Measurements from ENCODE around the gene TTC39C. TPM values are rescaled to one million over a fixed set of nuclear protein-coding genes. Genes with fewer than 3 reads are reported as not detected.

TTC39C gene
- total and polyA plus RNA-seq, 2 of the 8 experiments (the other 6 are each of a cell fraction or from before 2014, with no cell fraction given), result 8.1 to 79.1 TPM

GRCh38 chr18:23971097-23971440 is 43.5 kb upstream of the TTC39C start:
- H3K4me2 ChIP-seq (ENCODE audit: insufficient read depth in 1 of 2, low read depth in 2 of 2, low read length in 2 of 2), result no peak overlapping the region
- H3K4me1 ChIP-seq (replicated peaks in 1 of 4; ENCODE audit: control insufficient read depth in 3 of 4, insufficient read depth in 4 of 4, low read length in 3 of 4), result 0 out of 7 replicates have a peak, but pooled peaks cover 0 to 2% (median 0%) of the 10 kb centered on the region in 4 experiments
- H3K27me3 ChIP-seq (replicated peaks in 1 of 4; ENCODE audit: control insufficient read depth in 3 of 4, extremely low read depth in 1 of 4, insufficient read depth in 3 of 4, low read length in 3 of 4), result no peaks in the 10 kb centered on the region
- TF ChIP-seq CHD2 (IDR thresholded peaks at IDR 0.05; ENCODE audit: low read length), result no peak
- no peak for TF ChIP-seq POLR2AphosphoS5 (IDR thresholded peaks at IDR 0.05; ENCODE audit: low read depth, low read length)
- no peak for TF ChIP-seq RBBP5 (IDR thresholded peaks at IDR 0.05; ENCODE audit: borderline replicate concordance, low read depth, low read length)
- no peak for TF ChIP-seq SIRT6 (IDR thresholded peaks at IDR 0.05; ENCODE audit: low read length)
- no peak for TF ChIP-seq SUZ12 (IDR thresholded peaks at IDR 0.05; ENCODE audit: low read length)
- no peak for TF ChIP-seq ZNF274 (IDR thresholded peaks at IDR 0.05; ENCODE audit: borderline replicate concordance, extremely low read depth, low read length)
- no peak for TF ChIP-seq RFX5 (IDR thresholded peaks at IDR 0.05; ENCODE audit: borderline replicate concordance, low read depth, low read length)
- TF ChIP-seq BACH1 (IDR thresholded peaks at IDR 0.05; ENCODE audit: low read length), result no peak
- no peak for TF ChIP-seq CBX8 (IDR thresholded peaks at IDR 0.05; ENCODE audit: borderline replicate concordance, low read depth, low read length)
- no peak for DNase-seq (ENCODE audit: low read depth in 1 of 2, low spot score in 2 of 2)
- H2BK12ac ChIP-seq (ENCODE audit: low read depth, low read length), result no peak overlapping the region
- no peak overlapping the region for H4K5ac ChIP-seq (ENCODE audit: insufficient read length, low read depth, low read length)
- H3K14ac ChIP-seq (ENCODE audit: insufficient read length), result no peak overlapping the region
- no peak overlapping the region for H4K8ac ChIP-seq (ENCODE audit: extremely low read depth, insufficient read depth, low read length)
- H3K79me2 ChIP-seq (ENCODE audit: control insufficient read depth in 1 of 2, insufficient read depth in 2 of 2, low read length in 2 of 2), result no peaks in the 10 kb centered on the region
- no peaks in the 10 kb centered on the region for H4K20me1 ChIP-seq (replicated peaks in 1 of 2; ENCODE audit: control insufficient read depth in 1 of 2, insufficient read depth in 2 of 2, low read length in 2 of 2)
- H3K27ac ChIP-seq (ENCODE audit: low read depth, low read length), result no peak overlapping the region
- no peak overlapping the region for H3K56ac ChIP-seq (replicated peaks; ENCODE audit: insufficient read length, low read depth, low read length)
- H3K4ac ChIP-seq (replicated peaks; ENCODE audit: insufficient read length, low read depth, low read length), result no peak overlapping the region
- no peak overlapping the region for H3K23ac ChIP-seq (ENCODE audit: insufficient read length)
- no peak overlapping the region for H3K18ac ChIP-seq (ENCODE audit: extremely low read depth, low read length)
- no peak overlapping the region for H4K91ac ChIP-seq (replicated peaks; ENCODE audit: insufficient read length, low read length)
- no peak for FAIRE-seq
- H3K9ac ChIP-seq (replicated peaks in 1 of 4; ENCODE audit: extremely low read depth in 1 of 4, low read depth in 3 of 4, low read length in 3 of 4), result no peak overlapping the region
- WGBS, 2 experiments (ENCODE audit: extremely low coverage in 1 of 2, insufficient coverage in 1 of 2, insufficient read length in 1 of 2, insufficient replicate concordance in 2 of 2, low coverage in 1 of 2, low lambda C conversion rate in 2 of 2, missing lambda C conversion rate in 1 of 2), result 94% methylated on average over 2 of the region's 5 CpGs; no CpG with 5 or more reads in 1 of the 2 experiments
- CTCF ChIA-PET (ENCODE audit: partially characterized antibody), result interaction anchor here (0.7 to 1.2 kb wide), 2 partner anchors 9 to 32 kb away, joined by 3 to 5 read pairs; no protein-coding TSS in a partner anchor
- H2BK120ac ChIP-seq (replicated peaks; ENCODE audit: low read depth, low read length), result no peak overlapping the region
- H3K4me3 ChIP-seq (ENCODE audit: extremely low read depth in 1 of 4, insufficient read depth in 2 of 4, low read depth in 3 of 4, low read length in 4 of 4), result no peak overlapping the region
- H3K9me3 ChIP-seq (ENCODE audit: insufficient read depth in 2 of 2, low read depth in 1 of 2, low read length in 1 of 2), result no peaks in the 10 kb centered on the region
- H2BK5ac ChIP-seq (ENCODE audit: low read depth, low read length), result no peak overlapping the region
- H3K79me1 ChIP-seq (ENCODE audit: low read depth, low read length), result no peaks in the 10 kb centered on the region
- no peaks in the 10 kb centered on the region for H3K23me2 ChIP-seq (ENCODE audit: low read depth, low read length)
- POLR2A ChIA-PET (ENCODE audit: partially characterized antibody), result no interaction called here
- no peak overlapping the region for H2BK15ac ChIP-seq (ENCODE audit: low read length)
- H2AFZ ChIP-seq (ENCODE audit: low read length), result no peak overlapping the region
- no peaks in the 10 kb centered on the region for H3K36me3 ChIP-seq (ENCODE audit: control insufficient read depth in 2 of 4, insufficient read depth in 4 of 4, low read length in 3 of 4)
- H2AK5ac ChIP-seq (ENCODE audit: low read depth, low read length), result no peak overlapping the region
- no peak overlapping the region for H2BK20ac ChIP-seq (ENCODE audit: low read length)

Measured in H1 (cell line).